Measurements from ENCODE around the gene PDE8B.
"Not testable (repeated sequence)": the region's sequence is repeated elsewhere in the genome, so short reads cannot be mapped to it uniquely, and the experiment has no call there.

PDE8B gene

GRCh38 chr5:77368367-77368766 lies 157.9 kb downstream of the PDE8B start:
- DNase-seq: no peak

GRCh38 chr5:77369566-77369965 lies 159.1 kb downstream of the PDE8B start:
- DNase-seq: no peak

GRCh38 chr5:77374686-77375085 lies 164.2 kb downstream of the PDE8B start:
- DNase-seq: no peak

- DNase-seq: no peak
Observed at GRCh38 chr5:77376609-77377300, 166.3 kb downstream of the PDE8B start.

- DNase-seq: peak; percentile 24 to 30
Observed at GRCh38 chr5:77379558-77380061, 169.1 kb downstream of the PDE8B start.

- no peak for DNase-seq
Observed at GRCh38 chr5:77380636-77381035, 170.2 kb downstream of the PDE8B start.

GRCh38 chr5:77383336-77383735 lies 172.9 kb downstream of the PDE8B start:
- DNase-seq: not testable (repeated sequence)

GRCh38 chr5:77386340-77386739 lies 175.9 kb downstream of the PDE8B start:
- DNase-seq: not testable (repeated sequence)

- no peak for DNase-seq
Observed at GRCh38 chr5:77389746-77390145, 179.3 kb downstream of the PDE8B start.

GRCh38 chr5:77390221-77390620 lies 179.7 kb downstream of the PDE8B start:
- no peak for DNase-seq

GRCh38 chr5:77390795-77391194 lies 180.3 kb downstream of the PDE8B start:
- no peak for DNase-seq

- no peak for DNase-seq
Observed at GRCh38 chr5:77391240-77391765, 180.8 kb downstream of the PDE8B start.

GRCh38 chr5:77394064-77394715 lies 183.7 kb downstream of the PDE8B start:
- DNase-seq: no peak

- DNase-seq: no peak
Observed at GRCh38 chr5:77396017-77396416, 185.5 kb downstream of the PDE8B start.

- no peak for DNase-seq
Observed at GRCh38 chr5:77397686-77398292, 187.3 kb downstream of the PDE8B start.

GRCh38 chr5:77398458-77398857 lies 188.0 kb downstream of the PDE8B start:
- DNase-seq: no peak

GRCh38 chr5:77398896-77399295 lies 188.4 kb downstream of the PDE8B start:
- DNase-seq: no peak

GRCh38 chr5:77400645-77401044 lies 190.2 kb downstream of the PDE8B start:
- DNase-seq: no peak

- DNase-seq: no peak
Observed at GRCh38 chr5:77402796-77403195, 192.3 kb downstream of the PDE8B start.

GRCh38 chr5:77407152-77407551 lies 196.7 kb downstream of the PDE8B start:
- no peak for DNase-seq

- DNase-seq: no peak
Observed at GRCh38 chr5:77409870-77410621, 199.6 kb downstream of the PDE8B start.

- DNase-seq: no peak
Observed at GRCh38 chr5:77413049-77413448, 202.6 kb downstream of the PDE8B start.

GRCh38 chr5:77418162-77418561 lies 207.7 kb downstream of the PDE8B start:
- DNase-seq: no peak
